Endothelial cell of umbilical vein (primary cell): ENCODE data around the gene SECTM1. TPM values are rescaled to one million over a fixed set of nuclear protein-coding genes. Genes with fewer than 3 reads are reported as not detected.

Experiments used
- BruUV-seq: library from RNA; stranded (reverse); fragments of 400-500 nt; replicated peaks from 2 replicates; lab custom pipeline; 2021; lab: Mats Ljungman, UMichigan
- CTCF ChIA-PET: fragments of 300-600, 350-600 bp; sonication (Branson Sonifier 250); formaldehyde crosslinking; loops from one replicate; lab custom pipeline; 2021; ENCODE audit warnings: antibody characterized with exemption, inconsistent platforms; lab: Charles Lee
- POLR2A ChIA-PET: fragments of 300-600, 350-600 bp; sonication (Branson Sonifier 250); formaldehyde crosslinking; loops from one replicate; lab custom pipeline; 2021; ENCODE audit warnings: antibody characterized with exemption, inconsistent platforms; lab: Charles Lee
- DNase-seq: peaks from one replicate; pipeline ENCODE4 v3.0.0-alpha.2; 2011; ENCODE audit warnings: low read depth, low spot score
- FAIRE-seq: peaks from 2 replicates; lab custom pipeline; 2011; peaks lifted over from hg19 to GRCh38; lab: Jason Lieb, UNC
- H2AFZ ChIP-seq: 2 replicates; pipeline ENCODE4 v1.6.0; 2012; ENCODE audit warnings: low read depth, low read length, control low read depth, inconsistent platforms
- H3K27ac ChIP-seq: 2 replicates; pipeline ENCODE4 v1.5.1; 2011; ENCODE audit warnings: low read depth, mild to moderate bottlenecking, control low read depth, low read length, moderate library complexity; ENCODE audit not compliant: insufficient read depth
- H3K27me3 ChIP-seq, 2 experiments: 2 replicates each; pipeline versions ENCODE4 v1.6.0 to v1.6.1; 2011; ENCODE audit warnings: low read length in 2 of 2, mixed read lengths in 1 of 2; ENCODE audit not compliant: control insufficient read depth in 2 of 2, insufficient read depth in 2 of 2
- H3K36me3 ChIP-seq, 2 experiments: 2 replicates in 1 of 2; 3 replicates in 1 of 2; pipeline ENCODE4 v1.5.1; 2011; ENCODE audit warnings: low read length in 2 of 2, mild to moderate bottlenecking in 1 of 2, moderate library complexity in 1 of 2; ENCODE audit not compliant: control insufficient read depth in 2 of 2, insufficient read depth in 2 of 2; ENCODE audit errors: extremely low read depth in 1 of 2
- H3K4me1 ChIP-seq: 3 replicates; pipeline ENCODE4 v1.5.1; 2011; ENCODE audit warnings: mild to moderate bottlenecking, low read length; ENCODE audit not compliant: control insufficient read depth, insufficient read depth; ENCODE audit errors: extremely low read depth
- H3K4me2 ChIP-seq: 2 replicates; pipeline ENCODE4 v1.6.1; 2011; ENCODE audit warnings: low read length, control low read depth, mixed read lengths; ENCODE audit not compliant: insufficient read depth
- H3K4me3 ChIP-seq, 3 experiments: fragments of 200-600 bp in 1 of 3; sonication (generic), shearing (Covaris generic) in 1 of 3; replicated peaks in 1 of 3; 2 replicates each; pipeline ENCODE4 v1.5.1; 2011 to 2016; ENCODE audit warnings: control low read depth in 3 of 3, low read length in 3 of 3, mild to moderate bottlenecking in 2 of 3, inconsistent platforms in 1 of 3, low read depth in 1 of 3, moderate library complexity in 1 of 3; ENCODE audit not compliant: insufficient read depth in 1 of 3
- H3K79me2 ChIP-seq: 2 replicates; pipeline ENCODE4 v1.6.0; 2012; ENCODE audit warnings: low read length, inconsistent platforms; ENCODE audit not compliant: control insufficient read depth, insufficient read depth
- H3K9ac ChIP-seq: replicated peaks from 2 replicates; pipeline ENCODE3; 2011; ENCODE audit warnings: low read length, control low read depth; ENCODE audit not compliant: insufficient read depth; ENCODE audit errors: extremely low read depth
- H3K9me1 ChIP-seq: replicated peaks from 3 replicates; pipeline ENCODE4 v1.6.0; 2011; ENCODE audit warnings: mild to moderate bottlenecking, low read length; ENCODE audit not compliant: control insufficient read depth, insufficient read depth; ENCODE audit errors: extremely low read depth
- H3K9me3 ChIP-seq: replicated peaks from 2 replicates; pipeline ENCODE4 v1.5.1; 2012; ENCODE audit warnings: low read length, inconsistent platforms; ENCODE audit not compliant: control insufficient read depth, insufficient read depth
- H4K20me1 ChIP-seq: replicated peaks from 2 replicates; pipeline ENCODE3; 2011; ENCODE audit warnings: mild to moderate bottlenecking, low read length; ENCODE audit not compliant: control insufficient read depth, insufficient read depth; ENCODE audit errors: extremely low read depth
- EZH2 ChIP-seq: IDR thresholded peaks from 2 replicates; pipeline ENCODE4 v1.6.1; 2012; ENCODE audit warnings: borderline replicate concordance, low read depth, mild to moderate bottlenecking, moderate library complexity, low read length, inconsistent platforms; ENCODE audit not compliant: severe bottlenecking
- FOS ChIP-seq: IDR thresholded peaks from 2 replicates; pipeline ENCODE4 v1.6.1; 2011; ENCODE audit warnings: mild to moderate bottlenecking, low read length, moderate library complexity, borderline replicate concordance; ENCODE audit not compliant: insufficient read depth
- GATA2 ChIP-seq: IDR thresholded peaks from 2 replicates; pipeline ENCODE4 v1.7.0; 2011; ENCODE audit warnings: low read depth, mild to moderate bottlenecking, moderate library complexity, mixed read lengths, low read length; ENCODE audit not compliant: insufficient read length, insufficient read depth
- JUN ChIP-seq: IDR thresholded peaks from 2 replicates; pipeline ENCODE4 v1.6.1; 2011; ENCODE audit warnings: borderline replicate concordance, low read depth; ENCODE audit not compliant: insufficient read length, insufficient read depth
- MYC ChIP-seq: IDR thresholded peaks from one replicate; pipeline ENCODE4 v1.6.1; 2011; ENCODE audit warnings: mild to moderate bottlenecking, low read depth, low read length
- POLR2A ChIP-seq: IDR thresholded peaks from 2 replicates; pipeline ENCODE4 v1.6.1; 2012; ENCODE audit warnings: low read depth, mild to moderate bottlenecking, control low read depth, low read length
- POLR2AphosphoS5 ChIP-seq: IDR thresholded peaks from 2 replicates; pipeline ENCODE4 v1.6.1; 2012; ENCODE audit warnings: low read depth, mild to moderate bottlenecking, control low read depth, low read length, moderate library complexity; ENCODE audit not compliant: insufficient read depth
- dilution Hi-C: fragments of 300-500 bp; cut with MboI; formaldehyde crosslinking; loops from one replicate; pipeline ENCODE4 v1.15.0; 2019; ENCODE audit warnings: low sequenced_read_pairs; ENCODE audit not compliant: extremely low pct_ligation_motif_present
- intact Hi-C: fragments of 100-400 bp; cut with micrococcal nuclease; formaldehyde crosslinking; loops from one replicate; pipeline ENCODE4 v1.10.0; 2022
- polyA plus RNA-seq, 4 experiments: library from polyadenylated mRNA; depleted of rRNA in 3 of 4; stranded (reverse) in 3 of 4; unstranded in 1 of 4; fragments of >200 nt; gene quantifications; 2 replicates each; pipeline versions ENCODE4 v1.2.1 to v1.2.3, GENCODE V29; 2011 to 2012; ENCODE audit warnings: missing spikeins in 1 of 4
- total RNA-seq: library from RNA; stranded (reverse); gene quantifications from 2 replicates; pipeline ENCODE4 v1.2.3, GENCODE V29; 2021
- TF ChIP-seq, protein P1 (sequence below): IDR thresholded peaks from 2 replicates; pipeline ENCODE4 v1.6.1; 2011; ENCODE audit not compliant: insufficient read depth, insufficient read length
- TF ChIP-seq, protein P2 (sequence below), 2 donors: IDR thresholded peaks; 1 replicate in 1 of 2; 2 replicates in 1 of 2; pipeline ENCODE4 v1.5.1; 2011; ENCODE audit warnings: low read length in 2 of 2, mild to moderate bottlenecking in 2 of 2, moderate library complexity in 2 of 2, control low read depth in 1 of 2, inconsistent platforms in 1 of 2, low read depth in 1 of 2; ENCODE audit not compliant: insufficient read depth in 1 of 2; ENCODE audit errors: extremely low read depth in 1 of 2

SECTM1 gene
- total and polyA plus RNA-seq, 2 donors (not counting 3 experiments of a cell fraction or from before 2014, with no cell fraction given): 1.9 to 2.3 TPM

DNA sequence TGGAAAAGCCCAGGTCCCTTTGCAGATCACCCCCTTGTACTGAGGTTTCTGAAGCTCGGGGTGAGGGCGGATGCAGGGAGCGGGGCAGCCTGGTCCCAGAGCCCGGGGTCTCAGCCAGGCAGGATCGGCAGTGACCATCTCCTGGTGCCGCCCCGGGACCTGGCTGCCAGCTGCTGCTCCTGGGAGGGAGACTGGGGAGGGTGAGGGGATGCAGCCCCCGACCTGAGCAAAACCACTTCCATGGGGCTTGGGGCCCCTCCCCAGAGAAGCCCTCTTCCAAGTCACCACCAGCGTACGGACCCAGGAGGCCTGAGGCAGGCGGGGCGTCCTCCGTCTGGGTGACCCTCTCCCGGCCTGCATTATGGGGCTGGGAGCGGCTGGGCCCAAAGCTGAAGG lies 31.0 kb downstream of the SECTM1 start:
- no peaks in the 10 kb centered on the region for H3K79me2 ChIP-seq
- no peak overlapping the region for H3K4me3 ChIP-seq
- H3K4me1 ChIP-seq: peaks cover 15% of the 10 kb centered on the region
- no peak for FAIRE-seq
- H3K27me3 ChIP-seq: no peaks in the 10 kb centered on the region
- POLR2A ChIA-PET: no interaction called here
- H3K27ac ChIP-seq: no peak overlapping the region
- intact Hi-C loops (no loop called here), dilution Hi-C loops (no loop called here)
- no peak overlapping the region for H2AFZ ChIP-seq
- no peaks in the 10 kb centered on the region for H3K36me3 ChIP-seq
- H4K20me1 ChIP-seq: no peaks in the 10 kb centered on the region
- no peaks in the 10 kb centered on the region for H3K9me3 ChIP-seq
- BruUV-seq: no TSS peak
- CTCF ChIA-PET: interaction anchor here (1.9 kb wide), 1 partner anchor 11 kb away, joined by 4 read pairs; no protein-coding TSS in a partner anchor
- H3K4me2 ChIP-seq: no peak overlapping the region
- no peaks in the 10 kb centered on the region for H3K9me1 ChIP-seq
- TF ChIP-seq, protein P1, sequence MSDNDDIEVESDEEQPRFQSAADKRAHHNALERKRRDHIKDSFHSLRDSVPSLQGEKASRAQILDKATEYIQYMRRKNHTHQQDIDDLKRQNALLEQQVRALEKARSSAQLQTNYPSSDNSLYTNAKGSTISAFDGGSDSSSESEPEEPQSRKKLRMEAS: no peak
- TF ChIP-seq EZH2 (no peak), POLR2A (no peak), JUN (no peak), MYC (no peak), POLR2AphosphoS5 (no peak), FOS (no peak), GATA2 (no peak)
- TF ChIP-seq, protein P2, sequence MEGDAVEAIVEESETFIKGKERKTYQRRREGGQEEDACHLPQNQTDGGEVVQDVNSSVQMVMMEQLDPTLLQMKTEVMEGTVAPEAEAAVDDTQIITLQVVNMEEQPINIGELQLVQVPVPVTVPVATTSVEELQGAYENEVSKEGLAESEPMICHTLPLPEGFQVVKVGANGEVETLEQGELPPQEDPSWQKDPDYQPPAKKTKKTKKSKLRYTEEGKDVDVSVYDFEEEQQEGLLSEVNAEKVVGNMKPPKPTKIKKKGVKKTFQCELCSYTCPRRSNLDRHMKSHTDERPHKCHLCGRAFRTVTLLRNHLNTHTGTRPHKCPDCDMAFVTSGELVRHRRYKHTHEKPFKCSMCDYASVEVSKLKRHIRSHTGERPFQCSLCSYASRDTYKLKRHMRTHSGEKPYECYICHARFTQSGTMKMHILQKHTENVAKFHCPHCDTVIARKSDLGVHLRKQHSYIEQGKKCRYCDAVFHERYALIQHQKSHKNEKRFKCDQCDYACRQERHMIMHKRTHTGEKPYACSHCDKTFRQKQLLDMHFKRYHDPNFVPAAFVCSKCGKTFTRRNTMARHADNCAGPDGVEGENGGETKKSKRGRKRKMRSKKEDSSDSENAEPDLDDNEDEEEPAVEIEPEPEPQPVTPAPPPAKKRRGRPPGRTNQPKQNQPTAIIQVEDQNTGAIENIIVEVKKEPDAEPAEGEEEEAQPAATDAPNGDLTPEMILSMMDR (IDR thresholded peaks at IDR 0.05; ENCODE audit: extremely low read depth in 1 of 2, insufficient read depth in 1 of 2, low read depth in 1 of 2, low read length in 2 of 2): no peak
- DNase-seq: no peak
- H3K9ac ChIP-seq: no peak overlapping the region
